SH-SY5Y (cell line): ENCODE measurements around the gene WDFY3.

ENCODE experiments used
- GATA2 ChIP-seq: IDR thresholded peaks from 2 replicates; pipeline ENCODE4 v1.6.1; 2011; ENCODE audit warnings: mild to moderate bottlenecking, low read depth, low read length
- GATA3 ChIP-seq: IDR thresholded peaks from 2 replicates; pipeline ENCODE4 v1.6.1; 2011; ENCODE audit warnings: low read depth, mild to moderate bottlenecking, low read length, moderate library complexity

DNA sequence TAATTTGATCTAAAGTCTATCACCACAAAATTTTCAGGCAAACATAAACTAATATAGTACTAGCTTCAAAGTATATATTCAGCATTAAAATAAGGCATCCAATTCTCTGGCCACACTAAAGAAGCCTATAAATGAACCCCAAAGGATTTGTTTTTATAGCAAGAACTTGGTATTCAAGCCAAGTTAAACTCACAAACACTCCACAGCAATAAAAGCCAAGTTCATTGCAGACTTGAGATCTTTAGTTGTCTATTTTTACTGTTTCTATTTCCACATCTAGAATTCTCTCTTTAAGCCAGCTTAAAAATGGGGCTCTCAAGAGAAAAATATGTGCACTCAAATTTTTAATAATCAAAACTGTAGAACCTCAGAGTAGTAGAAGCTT lies 51.1 kb downstream of the WDFY3 start:
- TF ChIP-seq GATA3 = no peak
- TF ChIP-seq GATA2 = no peak
